Measurements from ENCODE around the gene UNC45B. TPM values are rescaled to one million over a fixed set of nuclear protein-coding genes. Genes with fewer than 3 reads are reported as not detected.

UNC45B gene
- total and polyA plus RNA-seq, 2 of the 8 experiments (the other 6 are each of a cell fraction or from before 2014, with no cell fraction given), result 0.06 to 0.15 TPM

GRCh38 chr17:35191001-35191695 is 43.5 kb downstream of the UNC45B start:
- Histone ChIP-seq H3K9ac (replicated peaks in 1 of 4; ENCODE audit: extremely low read depth in 1 of 4, low read depth in 3 of 4, low read length in 3 of 4) (no peak overlapping the region; a peak in 1 of 7 replicates), H3K23me2 (ENCODE audit: low read depth, low read length) (no peaks in the 10 kb centered on the region), H3K4me2 (ENCODE audit: insufficient read depth in 1 of 2, low read depth in 2 of 2, low read length in 2 of 2) (no peak overlapping the region), H3K4ac (replicated peaks; ENCODE audit: insufficient read length, low read depth, low read length) (no peak overlapping the region), H3K18ac (ENCODE audit: extremely low read depth, low read length) (no peak overlapping the region), H2BK12ac (ENCODE audit: low read depth, low read length) (no peak overlapping the region), H2BK5ac (ENCODE audit: low read depth, low read length) (no peak overlapping the region), H3K56ac (replicated peaks; ENCODE audit: insufficient read length, low read depth, low read length) (no peak overlapping the region), H3K23ac (ENCODE audit: insufficient read length) (no peak overlapping the region), H2BK15ac (ENCODE audit: low read length) (no peak overlapping the region), H3K4me3 (ENCODE audit: extremely low read depth in 1 of 4, insufficient read depth in 2 of 4, low read depth in 3 of 4, low read length in 4 of 4) (no peak overlapping the region), H4K8ac (ENCODE audit: extremely low read depth, insufficient read depth, low read length) (no peak overlapping the region), H3K36me3 (ENCODE audit: control insufficient read depth in 2 of 4, insufficient read depth in 4 of 4, low read length in 3 of 4) (no peaks in the 10 kb centered on the region), H4K20me1 (replicated peaks in 1 of 2; ENCODE audit: control insufficient read depth in 1 of 2, insufficient read depth in 2 of 2, low read length in 2 of 2) (no peaks in the 10 kb centered on the region), H2AFZ (ENCODE audit: low read length) (0 out of 2 replicates have a peak overlapping the region, but pooled peaks have one; percentile 10), H4K91ac (replicated peaks; ENCODE audit: insufficient read length, low read length) (no peak overlapping the region), H3K27me3 (replicated peaks in 1 of 4; ENCODE audit: control insufficient read depth in 3 of 4, extremely low read depth in 1 of 4, insufficient read depth in 3 of 4, low read length in 3 of 4) (no peaks in the 10 kb centered on the region), H3K14ac (ENCODE audit: insufficient read length) (no peak overlapping the region), H3K79me2 (ENCODE audit: control insufficient read depth in 1 of 2, insufficient read depth in 2 of 2, low read length in 2 of 2) (no peaks in the 10 kb centered on the region), H4K5ac (ENCODE audit: insufficient read length, low read depth, low read length) (no peak overlapping the region), H2BK20ac (ENCODE audit: low read length) (no peak overlapping the region), H3K27ac (ENCODE audit: low read depth, low read length) (no peak overlapping the region), H2AK5ac (ENCODE audit: low read depth, low read length) (no peak overlapping the region), H2BK120ac (replicated peaks; ENCODE audit: low read depth, low read length) (no peak overlapping the region), H3K79me1 (ENCODE audit: low read depth, low read length) (no peaks in the 10 kb centered on the region), H3K4me1 (replicated peaks in 1 of 4; ENCODE audit: control insufficient read depth in 3 of 4, insufficient read depth in 4 of 4, low read length in 3 of 4) (no peaks in the 10 kb centered on the region), H3K9me3 (ENCODE audit: insufficient read depth in 2 of 2, low read depth in 1 of 2, low read length in 1 of 2) (peaks cover 1 to 16% of the 10 kb centered on the region in 2 experiments; a peak in 1 of 4 replicates)
- DNase-seq (ENCODE audit: low read depth in 1 of 2, low spot score in 2 of 2), result no peak
- ChIA-PET POLR2A (ENCODE audit: partially characterized antibody) (no interaction called here), CTCF (ENCODE audit: partially characterized antibody) (interaction anchor here (0.7 kb wide), 1 partner anchor 72 kb away, joined by 3 read pairs; no protein-coding TSS in a partner anchor)
- WGBS, 2 experiments (ENCODE audit: extremely low coverage in 1 of 2, insufficient coverage in 1 of 2, insufficient read length in 1 of 2, insufficient replicate concordance in 2 of 2, low coverage in 1 of 2, low lambda C conversion rate in 2 of 2, missing lambda C conversion rate in 1 of 2), result 83% methylated on average over 11 of the region's 11 CpGs; no CpG with 5 or more reads in 1 of the 2 experiments
- TF ChIP-seq EZH2 (IDR thresholded peaks at IDR 0.05; ENCODE audit: low read depth, low read length, severe bottlenecking), result no peak
- no peak for TF ChIP-seq CTCF (IDR thresholded peaks at IDR 0.05; ENCODE audit: control extremely low read depth in 1 of 3, insufficient read depth in 1 of 3, low read depth in 1 of 3, low read length in 3 of 3)
- FAIRE-seq, result no peak
